Neural progenitor cell (in vitro differentiated cells): ENCODE results near the gene MC3R. TPM values are rescaled to one million over a fixed set of nuclear protein-coding genes. Genes with fewer than 3 reads are reported as not detected.

ENCODE experiments used
- DNase-seq: peaks from one replicate; pipeline ENCODE4 v3.0.0-alpha.2; 2016; ENCODE audit warnings: low spot score
- H2AFZ ChIP-seq: fragments of 200-600 bp; sonication (generic); replicated peaks from 2 replicates; pipeline ENCODE4 v1.6.1; 2016; ENCODE audit warnings: antibody characterized with exemption
- H3F3A ChIP-seq: fragments of 200-600 bp; sonication (generic); 2 replicates; pipeline ENCODE4 v1.6.1; 2016; ENCODE audit warnings: antibody characterized with exemption, low read depth
- H3K27ac ChIP-seq: fragments of 200-600 bp; sonication (generic); 2 replicates; pipeline ENCODE4 v1.5.1; 2016; ENCODE audit warnings: mild to moderate bottlenecking
- H3K27me3 ChIP-seq: fragments of 200-600 bp; sonication (generic); 2 replicates; pipeline ENCODE4 v1.6.1; 2016; ENCODE audit warnings: mild to moderate bottlenecking, moderate library complexity
- H3K36me3 ChIP-seq: fragments of 200-600 bp; sonication (generic); 2 replicates; pipeline ENCODE4 v1.5.1; 2016
- H3K4me1 ChIP-seq: fragments of 200-600 bp; sonication (generic); 2 replicates; pipeline ENCODE4 v1.6.1; 2016; ENCODE audit warnings: mixed run types
- H3K4me2 ChIP-seq: fragments of 200-600 bp; sonication (generic); 2 replicates; pipeline ENCODE4 v1.6.1; 2016
- H3K4me3 ChIP-seq: fragments of 200-600 bp; sonication (generic); 2 replicates; pipeline ENCODE4 v1.5.1; 2016
- H3K79me2 ChIP-seq: fragments of 200-600 bp; sonication (generic); 2 replicates; pipeline ENCODE4 v1.6.1; 2016; ENCODE audit warnings: low read depth
- H3K9ac ChIP-seq: fragments of 200-600 bp; sonication (generic); 2 replicates; pipeline ENCODE4 v1.6.1; 2016
- H3K9me3 ChIP-seq: fragments of 200-600 bp; sonication (generic); 2 replicates; pipeline ENCODE4 v1.5.1; 2016; ENCODE audit warnings: low read depth
- H4K20me1 ChIP-seq: fragments of 200-600 bp; sonication (generic); 2 replicates; pipeline ENCODE4 v1.6.1; 2016; ENCODE audit warnings: low read depth
- H3K27ac Mint-ChIP-seq: 3 replicates; pipeline ENCODE4 v1.8.0; 2021; ENCODE audit warnings: mixed read lengths
- H3K27me3 Mint-ChIP-seq: 2 replicates; pipeline ENCODE4 v1.8.0; 2022; ENCODE audit warnings: low read depth, mild to moderate bottlenecking, inconsistent platforms, moderate library complexity, mixed read lengths; ENCODE audit not compliant: insufficient read depth
- H3K36me3 Mint-ChIP-seq: 3 replicates; pipeline ENCODE4 v1.8.0; 2021; ENCODE audit warnings: mixed read lengths
- H3K4me1 Mint-ChIP-seq: 3 replicates; pipeline ENCODE4 v1.8.0; 2021; ENCODE audit warnings: mixed read lengths
- H3K4me3 Mint-ChIP-seq: 3 replicates; pipeline ENCODE4 v1.8.0; 2021; ENCODE audit warnings: mild to moderate bottlenecking, moderate library complexity, mixed read lengths
- H3K9me3 Mint-ChIP-seq: 3 replicates; pipeline ENCODE4 v1.8.0; 2020; ENCODE audit warnings: mixed read lengths
- EZH2 ChIP-seq: fragments of 200-600 bp; sonication (generic); IDR thresholded peaks from 2 replicates; pipeline ENCODE4 v1.6.1; 2017; ENCODE audit warnings: antibody characterized with exemption, mild to moderate bottlenecking, moderate library complexity
- EZH2phosphoT487 ChIP-seq: fragments of 200-600 bp; sonication (generic); IDR thresholded peaks from 2 replicates; pipeline ENCODE4 v1.6.1; 2017; ENCODE audit warnings: antibody characterized with exemption
- total RNA-seq: library from RNA; depleted of rRNA; stranded (reverse); fragments of >200 nt; gene quantifications from 2 replicates; pipeline ENCODE4 v1.2.3, GENCODE V29; 2015; ENCODE audit warnings: low replicate concordance
- TF ChIP-seq, protein P1 (sequence below): fragments of 200-600 bp; sonication (generic); IDR thresholded peaks from 2 replicates; pipeline ENCODE4 v1.5.1; 2017; ENCODE audit warnings: antibody characterized with exemption, mild to moderate bottlenecking

The MC3R gene
- total RNA-seq, 1 donor from 2014 or later = not detected

DNA sequence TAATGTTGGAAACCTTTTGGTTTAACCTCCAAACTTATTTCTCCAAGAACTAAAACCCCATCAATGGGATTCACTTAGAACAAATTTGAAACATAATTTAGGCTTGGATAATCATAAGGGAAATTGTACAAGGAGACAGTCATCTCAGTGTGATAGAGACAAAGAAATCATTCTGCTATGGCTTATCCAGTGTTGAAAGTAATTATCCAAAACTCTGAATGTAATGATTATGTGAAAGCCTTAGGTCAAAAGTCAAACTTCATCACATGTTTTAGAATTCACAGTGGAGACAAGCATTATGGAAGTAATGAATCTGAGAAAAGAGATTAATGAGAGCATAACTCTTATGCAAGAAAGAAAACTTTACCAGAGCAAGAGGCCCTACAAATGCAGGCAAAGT, 20.0 kb downstream of the MC3R start:
- no peaks in the 10 kb centered on the region for H3K9me3 ChIP-seq
- peaks cover 5% of the 10 kb centered on the region for H3K9me3 Mint-ChIP-seq
- H3K36me3 Mint-ChIP-seq = no peaks in the 10 kb centered on the region
- no peaks in the 10 kb centered on the region for H3K27me3 ChIP-seq
- H3K27ac ChIP-seq = no peak overlapping the region
- no peak overlapping the region for H3K9ac ChIP-seq
- H3K27me3 Mint-ChIP-seq = peaks cover 4% of the 10 kb centered on the region
- no peaks in the 10 kb centered on the region for H3F3A ChIP-seq
- no peak overlapping the region for H3K4me2 ChIP-seq
- TF ChIP-seq EZH2phosphoT487 = no peak
- TF ChIP-seq, protein P1, sequence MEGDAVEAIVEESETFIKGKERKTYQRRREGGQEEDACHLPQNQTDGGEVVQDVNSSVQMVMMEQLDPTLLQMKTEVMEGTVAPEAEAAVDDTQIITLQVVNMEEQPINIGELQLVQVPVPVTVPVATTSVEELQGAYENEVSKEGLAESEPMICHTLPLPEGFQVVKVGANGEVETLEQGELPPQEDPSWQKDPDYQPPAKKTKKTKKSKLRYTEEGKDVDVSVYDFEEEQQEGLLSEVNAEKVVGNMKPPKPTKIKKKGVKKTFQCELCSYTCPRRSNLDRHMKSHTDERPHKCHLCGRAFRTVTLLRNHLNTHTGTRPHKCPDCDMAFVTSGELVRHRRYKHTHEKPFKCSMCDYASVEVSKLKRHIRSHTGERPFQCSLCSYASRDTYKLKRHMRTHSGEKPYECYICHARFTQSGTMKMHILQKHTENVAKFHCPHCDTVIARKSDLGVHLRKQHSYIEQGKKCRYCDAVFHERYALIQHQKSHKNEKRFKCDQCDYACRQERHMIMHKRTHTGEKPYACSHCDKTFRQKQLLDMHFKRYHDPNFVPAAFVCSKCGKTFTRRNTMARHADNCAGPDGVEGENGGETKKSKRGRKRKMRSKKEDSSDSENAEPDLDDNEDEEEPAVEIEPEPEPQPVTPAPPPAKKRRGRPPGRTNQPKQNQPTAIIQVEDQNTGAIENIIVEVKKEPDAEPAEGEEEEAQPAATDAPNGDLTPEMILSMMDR = no peak
- no peak for TF ChIP-seq EZH2
- H3K36me3 ChIP-seq = no peaks in the 10 kb centered on the region
- no peak overlapping the region for H3K27ac Mint-ChIP-seq
- no peak overlapping the region for H3K4me3 ChIP-seq
- no peaks in the 10 kb centered on the region for H3K4me1 Mint-ChIP-seq
- H4K20me1 ChIP-seq = no peaks in the 10 kb centered on the region
- no peak overlapping the region for H3K4me3 Mint-ChIP-seq
- no peak overlapping the region for H2AFZ ChIP-seq
- DNase-seq = no peak
- H3K79me2 ChIP-seq = no peaks in the 10 kb centered on the region
- no peaks in the 10 kb centered on the region for H3K4me1 ChIP-seq

DNA sequence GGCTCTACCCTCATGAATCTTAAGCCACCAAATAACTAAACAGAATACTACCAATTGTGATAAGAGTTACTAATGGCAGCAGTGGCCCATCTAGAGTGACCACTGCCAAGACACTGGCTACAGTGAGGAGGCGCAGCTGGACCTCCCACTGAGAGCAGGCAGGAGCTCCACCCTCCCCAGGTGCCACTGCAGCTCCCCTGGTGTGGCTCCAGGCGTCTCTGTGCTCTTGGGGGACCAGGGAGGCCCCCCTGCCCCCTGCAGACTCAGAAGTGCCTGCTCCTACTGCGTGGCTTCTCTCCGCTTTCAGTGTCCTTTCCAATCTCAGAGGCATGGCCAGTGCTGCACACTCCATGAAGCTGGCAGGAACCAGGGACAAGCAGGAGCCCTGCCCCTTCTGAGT, 23.4 kb downstream of the MC3R start:
- Mint-ChIP-seq H3K4me3 (no peak overlapping the region), H3K27ac (no peak overlapping the region), H3K9me3 (peaks cover 7% of the 10 kb centered on the region), H3K27me3 (peaks cover 6% of the 10 kb centered on the region), H3K36me3 (no peaks in the 10 kb centered on the region), H3K4me1 (no peaks in the 10 kb centered on the region)
- no peaks in the 10 kb centered on the region for H3K4me1 ChIP-seq
- no peak overlapping the region for H3K4me3 ChIP-seq
- no peak overlapping the region for H3K27ac ChIP-seq
- H3K36me3 ChIP-seq = no peaks in the 10 kb centered on the region
- H3K9ac ChIP-seq = no peak overlapping the region
- no peak overlapping the region for H3K4me2 ChIP-seq
- H4K20me1 ChIP-seq = no peaks in the 10 kb centered on the region
- H3K79me2 ChIP-seq = no peaks in the 10 kb centered on the region
- no peak overlapping the region for H2AFZ ChIP-seq
- no peaks in the 10 kb centered on the region for H3K27me3 ChIP-seq
- no peak for DNase-seq
- H3F3A ChIP-seq = no peaks in the 10 kb centered on the region
- no peak for TF ChIP-seq EZH2
- no peak for TF ChIP-seq EZH2phosphoT487
- TF ChIP-seq, protein P1 = no peak
- no peaks in the 10 kb centered on the region for H3K9me3 ChIP-seq

DNA sequence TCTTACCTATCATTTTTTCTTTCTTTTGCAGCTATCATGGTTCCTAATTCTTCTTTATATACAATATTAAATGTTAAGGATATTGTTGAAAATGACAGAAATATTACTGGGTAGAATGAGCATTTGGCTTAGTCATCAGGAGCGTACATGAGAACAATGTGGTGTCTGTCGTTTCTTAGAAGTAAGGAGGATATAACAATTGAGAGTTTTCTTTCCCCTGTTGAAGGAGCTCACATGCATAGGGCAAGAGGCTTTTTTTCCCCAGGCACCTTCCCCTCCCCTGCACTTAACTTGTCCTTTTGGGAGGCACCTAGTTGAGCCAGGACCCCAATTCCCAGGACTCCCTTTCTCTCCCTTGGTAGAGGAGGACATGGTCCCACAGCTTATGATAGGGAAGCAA, 25.0 kb downstream of the MC3R start:
- peaks cover 11% of the 10 kb centered on the region for H3K9me3 Mint-ChIP-seq
- Histone ChIP-seq H2AFZ (no peak overlapping the region), H3K27ac (no peak overlapping the region), H3K4me2 (no peak overlapping the region), H3K9ac (no peak overlapping the region), H3K4me3 (no peak overlapping the region), H3K27me3 (no peaks in the 10 kb centered on the region), H3K36me3 (no peaks in the 10 kb centered on the region), H3K4me1 (no peaks in the 10 kb centered on the region), H4K20me1 (no peaks in the 10 kb centered on the region), H3F3A (no peaks in the 10 kb centered on the region), H3K9me3 (no peaks in the 10 kb centered on the region), H3K79me2 (no peaks in the 10 kb centered on the region)
- no peaks in the 10 kb centered on the region for H3K36me3 Mint-ChIP-seq
- TF ChIP-seq EZH2phosphoT487 (no peak), EZH2 (no peak)
- TF ChIP-seq, protein P1 = no peak
- no peak for DNase-seq
- peaks cover 9% of the 10 kb centered on the region for H3K27me3 Mint-ChIP-seq
- H3K4me3 Mint-ChIP-seq = no peak overlapping the region
- H3K4me1 Mint-ChIP-seq = no peaks in the 10 kb centered on the region
- H3K27ac Mint-ChIP-seq = no peak overlapping the region

DNA sequence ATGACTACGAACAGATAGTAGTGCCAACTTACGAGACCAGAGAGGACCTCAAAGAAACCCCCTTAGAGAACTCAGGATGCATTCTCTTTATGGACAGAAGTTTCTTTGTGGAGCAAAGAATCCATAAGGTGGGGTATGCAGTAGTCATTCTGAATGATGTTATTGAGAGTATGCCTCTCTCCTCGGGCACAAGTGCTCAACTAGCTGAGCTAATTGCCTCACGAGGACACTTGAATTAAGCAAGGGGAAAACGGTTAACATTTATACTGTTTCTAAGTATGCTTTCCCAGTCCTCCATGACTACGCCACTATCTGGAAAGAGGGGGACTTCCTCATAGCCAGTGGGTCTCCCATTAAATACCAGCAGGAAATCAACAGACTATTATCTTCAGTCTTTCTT, 25.6 kb downstream of the MC3R start:
- Histone ChIP-seq H3K36me3 (no peaks in the 10 kb centered on the region), H2AFZ (no peak overlapping the region), H4K20me1 (no peaks in the 10 kb centered on the region), H3K4me3 (no peak overlapping the region), H3K27ac (no peak overlapping the region), H3K4me1 (no peaks in the 10 kb centered on the region), H3F3A (no peaks in the 10 kb centered on the region), H3K9me3 (no peaks in the 10 kb centered on the region), H3K9ac (no peak overlapping the region), H3K79me2 (no peaks in the 10 kb centered on the region), H3K4me2 (no peak overlapping the region), H3K27me3 (no peaks in the 10 kb centered on the region)
- no peak for TF ChIP-seq EZH2
- TF ChIP-seq EZH2phosphoT487 = no peak
- TF ChIP-seq, protein P1 = no peak
- no peak for DNase-seq
- H3K36me3 Mint-ChIP-seq = no peaks in the 10 kb centered on the region
- H3K27ac Mint-ChIP-seq = no peak overlapping the region
- H3K4me1 Mint-ChIP-seq = no peaks in the 10 kb centered on the region
- no peak overlapping the region for H3K4me3 Mint-ChIP-seq
- H3K27me3 Mint-ChIP-seq = peaks cover 9% of the 10 kb centered on the region
- H3K9me3 Mint-ChIP-seq = peaks cover 11% of the 10 kb centered on the region
